Measurements from ENCODE around the gene CCND1.

CCND1 gene

GRCh38 chr11:69609351-69609750, 31.6 kb upstream of the CCND1 start:
- no peak overlapping the region for H3K4me3 ChIP-seq (ENCODE audit: low read depth, low read length)
- TF ChIP-seq CTCF (IDR thresholded peaks at IDR 0.05; ENCODE audit: low read depth, low read length), result no peak

GRCh38 chr11:69611548-69612526, 29.1 kb upstream of the CCND1 start:
- TF ChIP-seq CTCF (IDR thresholded peaks at IDR 0.05; ENCODE audit: low read depth, low read length), result no peak
- no peak overlapping the region for H3K4me3 ChIP-seq (ENCODE audit: low read depth, low read length)

GRCh38 chr11:69613594-69613993, 27.4 kb upstream of the CCND1 start:
- TF ChIP-seq CTCF (IDR thresholded peaks at IDR 0.05; ENCODE audit: low read depth, low read length), result no peak
- no peak overlapping the region for H3K4me3 ChIP-seq (ENCODE audit: low read depth, low read length)

- no peak overlapping the region for H3K4me3 ChIP-seq (ENCODE audit: low read depth, low read length)
- TF ChIP-seq CTCF (IDR thresholded peaks at IDR 0.05; ENCODE audit: low read depth, low read length), result no peak
Observed at GRCh38 chr11:69614085-69614484, 26.9 kb upstream of the CCND1 start.

GRCh38 chr11:69615545-69616278, 25.2 kb upstream of the CCND1 start:
- TF ChIP-seq CTCF (IDR thresholded peaks at IDR 0.05; ENCODE audit: low read depth, low read length), result no peak
- H3K4me3 ChIP-seq (ENCODE audit: low read depth, low read length), result no peak overlapping the region

GRCh38 chr11:69617220-69617619, 23.7 kb upstream of the CCND1 start:
- TF ChIP-seq CTCF (IDR thresholded peaks at IDR 0.05; ENCODE audit: low read depth, low read length), result no peak

GRCh38 chr11:69617682-69618081, 23.3 kb upstream of the CCND1 start:
- no peak overlapping the region for H3K4me3 ChIP-seq (ENCODE audit: low read depth, low read length)
- TF ChIP-seq CTCF (IDR thresholded peaks at IDR 0.05; ENCODE audit: low read depth, low read length), result no peak

More at GRCh38 chr11:69617220-69617619, 23.7 kb upstream of the CCND1 start:
- no peak overlapping the region for H3K4me3 ChIP-seq (ENCODE audit: low read depth, low read length)

All from WI38 (cell line).